Fibroblast of skin of left biceps (primary cell): ENCODE measurements around the gene POLR3C.
"Not testable (repeated sequence)": the region's sequence is repeated elsewhere in the genome, so short reads cannot be mapped to it uniquely, and the experiment has no call there.

Experiments used
- DNase-seq, 2 experiments: peaks; one replicate each; pipeline ENCODE4 v3.0.0-alpha.2; 2013; ENCODE audit warnings: low read depth in 2 of 2

The POLR3C gene

GRCh38 chr1:145818095-145818494, 5.9 kb upstream of the POLR3C start:
- DNase-seq = peak; percentile 49 to 54

- not testable (repeated sequence) for DNase-seq
These were observed 1.1 kb upstream of the POLR3C start for GRCh38 chr1:145822779-145823331.

- no peak for DNase-seq
These were observed 471 bp downstream of the POLR3C start for GRCh38 chr1:145824499-145824842.

DNA sequence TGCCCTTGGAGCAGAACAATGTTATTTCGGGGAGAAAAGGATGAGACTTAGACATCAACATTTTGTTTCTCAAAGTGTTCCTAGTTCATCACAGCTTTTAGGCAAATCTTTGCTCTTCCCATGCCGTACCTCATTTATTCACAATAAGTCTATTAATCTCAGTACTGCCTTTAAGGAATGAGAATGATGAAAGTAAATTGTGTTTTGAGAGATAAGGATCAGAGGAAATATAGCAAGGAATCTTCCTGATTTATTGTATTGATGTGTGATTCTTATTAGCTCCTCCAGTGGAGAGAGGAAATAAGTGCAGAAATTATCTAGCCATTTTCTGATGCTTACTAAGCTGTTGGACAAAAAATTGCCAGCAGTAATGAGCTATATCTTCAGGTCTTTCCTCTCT, 2.0 kb downstream of the POLR3C start:
- no peak for DNase-seq

- DNase-seq = no peak
These were observed 4.0 kb downstream of the POLR3C start for GRCh38 chr1:145827966-145828365.

GRCh38 chr1:145828367-145829026, 4.5 kb downstream of the POLR3C start:
- DNase-seq = no peak

DNA sequence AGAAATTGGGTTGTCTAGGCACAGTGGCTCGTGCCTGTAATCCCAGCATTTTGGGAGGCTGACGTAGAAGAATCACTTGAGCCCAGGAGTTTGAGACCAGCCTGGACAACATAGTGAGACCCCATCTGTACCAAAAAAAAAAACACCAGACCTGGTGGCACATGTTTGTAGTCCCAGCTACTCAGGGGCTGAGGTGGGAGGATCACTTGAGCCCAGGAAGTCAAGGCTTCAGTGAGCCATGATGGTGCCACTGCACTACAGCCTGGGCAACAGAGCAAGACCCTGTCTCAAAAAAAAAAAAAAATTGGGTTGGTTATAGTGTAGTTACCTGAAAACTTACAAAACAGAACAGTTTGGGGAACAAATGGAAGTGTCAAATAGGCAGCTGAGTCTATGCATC, 6.8 kb downstream of the POLR3C start:
- DNase-seq = not testable (repeated sequence)

DNA sequence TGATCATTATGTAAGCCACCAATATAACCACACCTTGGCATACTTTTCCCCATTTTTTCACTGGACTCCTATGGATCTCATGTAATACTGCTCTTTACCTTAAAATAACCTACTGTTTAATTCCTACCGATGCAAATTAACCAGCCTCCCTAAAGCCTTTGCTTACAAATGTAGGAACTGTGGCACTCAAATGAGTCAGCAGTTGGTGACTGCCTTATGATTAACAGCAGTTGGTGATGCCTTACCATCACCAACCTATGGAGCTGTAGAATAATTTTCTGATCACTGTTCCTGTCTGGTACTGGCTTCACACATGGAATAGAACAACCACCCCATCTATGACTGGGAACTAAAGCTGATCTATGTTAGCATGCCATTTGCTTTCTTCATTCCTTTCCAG, 13.7 kb downstream of the POLR3C start:
- DNase-seq = no peak

- DNase-seq = no peak
These were observed 19.0 kb downstream of the POLR3C start for GRCh38 chr1:145843031-145843430.

GRCh38 chr1:145845144-145845513, 21.1 kb downstream of the POLR3C start:
- DNase-seq = no peak

- peak in 1 of 2 experiments; percentile 34 for DNase-seq
These were observed 21.6 kb downstream of the POLR3C start, which contains the start of gene NUDT17 for GRCh38 chr1:145845514-145846161. NUDT17 (plus strand) TSS chr1:145845630; CDS start chr1:145845641, 11 bp downstream.

GRCh38 chr1:145846201-145846612, 22.2 kb downstream of the POLR3C start:
- DNase-seq = no peak

DNA sequence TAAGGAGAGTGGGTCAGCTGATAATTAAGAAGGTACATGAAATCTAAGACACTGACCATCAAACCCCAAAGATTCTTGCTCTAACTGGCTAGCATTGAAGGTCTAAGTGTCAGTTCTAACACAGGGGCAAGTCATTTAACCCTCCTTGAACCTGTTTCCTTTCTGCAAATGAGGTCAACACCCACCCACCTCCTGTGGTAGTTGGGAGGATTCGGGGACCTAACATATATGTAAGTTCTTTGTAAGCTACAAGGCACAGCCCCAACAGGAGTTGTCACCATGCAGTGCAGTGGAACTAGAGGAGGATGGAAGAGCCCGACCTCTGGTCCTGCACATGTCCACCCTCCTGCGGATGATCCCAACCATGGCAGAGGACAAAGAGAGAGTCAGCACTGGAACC, 23.8 kb downstream of the POLR3C start:
- no peak for DNase-seq

DNA sequence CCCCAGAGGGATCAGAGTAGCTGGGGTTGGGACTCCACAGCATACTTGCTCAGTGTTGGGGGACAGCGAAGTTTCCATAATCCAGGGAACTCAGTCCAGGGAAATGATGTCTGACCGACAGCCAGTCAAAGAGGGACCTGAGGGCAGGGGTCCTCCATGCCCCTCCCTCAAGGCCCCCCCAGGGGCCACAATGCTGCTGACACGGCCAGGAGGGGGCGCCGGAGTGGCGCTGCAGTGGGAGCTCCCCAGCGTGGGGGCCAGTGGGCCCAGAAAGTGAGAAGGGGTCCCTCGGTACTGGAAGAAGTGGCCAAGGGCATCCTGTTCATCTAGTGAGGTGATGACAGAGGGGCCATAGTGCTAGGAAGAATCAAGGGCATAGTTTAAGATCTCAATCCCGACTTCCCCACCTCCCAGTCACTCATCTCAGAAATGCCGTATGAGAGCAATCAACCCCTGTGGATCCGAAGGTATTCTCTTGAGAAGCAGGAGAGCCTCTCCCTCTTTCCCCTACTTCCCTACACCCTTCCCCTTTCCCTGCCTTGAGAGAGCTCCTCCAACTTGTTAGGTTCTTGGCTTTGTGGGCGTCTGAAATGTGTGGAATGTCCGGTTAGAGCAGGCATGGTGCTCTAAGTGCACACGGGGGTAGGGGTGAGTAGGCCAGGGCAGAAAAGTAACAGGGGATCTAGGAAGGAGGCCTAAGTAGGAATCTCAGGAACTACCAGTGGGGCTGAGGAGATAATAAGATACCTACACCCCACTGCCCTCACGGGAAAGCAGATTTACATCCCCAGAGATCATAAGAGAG, 25.6 kb downstream of the POLR3C start:
- DNase-seq = peak; percentile 33 to 39

DNA sequence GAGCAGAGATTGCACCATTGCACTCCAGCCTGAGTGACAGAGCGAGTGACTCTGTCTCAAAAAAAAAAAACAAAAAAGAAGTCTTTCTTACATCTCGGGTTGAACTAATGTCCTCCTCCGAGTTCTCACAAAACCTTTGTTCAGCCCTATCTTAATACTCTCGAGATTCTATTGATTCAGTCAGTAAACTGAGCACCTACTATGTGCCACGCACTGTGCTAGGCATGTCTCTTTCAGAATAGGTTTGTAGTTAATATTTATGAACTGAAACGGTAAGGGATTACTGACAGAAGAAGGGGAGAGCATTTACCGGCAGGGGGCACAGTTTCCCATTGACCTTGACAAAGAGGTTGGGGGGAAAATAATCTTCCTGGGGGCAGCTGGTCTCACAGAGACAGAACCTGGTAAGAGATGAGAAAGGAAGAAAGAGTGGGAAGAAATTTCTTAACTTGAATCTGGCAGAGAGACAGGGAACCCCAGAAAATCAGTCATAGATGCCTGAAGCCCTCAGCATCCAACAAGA, 31.5 kb downstream of the POLR3C start:
- DNase-seq = no peak

- no peak for DNase-seq
These were observed 33.2 kb downstream of the POLR3C start for GRCh38 chr1:145857170-145857569.

GRCh38 chr1:145858238-145858900, 34.4 kb downstream of the POLR3C start:
- no peak for DNase-seq

DNA sequence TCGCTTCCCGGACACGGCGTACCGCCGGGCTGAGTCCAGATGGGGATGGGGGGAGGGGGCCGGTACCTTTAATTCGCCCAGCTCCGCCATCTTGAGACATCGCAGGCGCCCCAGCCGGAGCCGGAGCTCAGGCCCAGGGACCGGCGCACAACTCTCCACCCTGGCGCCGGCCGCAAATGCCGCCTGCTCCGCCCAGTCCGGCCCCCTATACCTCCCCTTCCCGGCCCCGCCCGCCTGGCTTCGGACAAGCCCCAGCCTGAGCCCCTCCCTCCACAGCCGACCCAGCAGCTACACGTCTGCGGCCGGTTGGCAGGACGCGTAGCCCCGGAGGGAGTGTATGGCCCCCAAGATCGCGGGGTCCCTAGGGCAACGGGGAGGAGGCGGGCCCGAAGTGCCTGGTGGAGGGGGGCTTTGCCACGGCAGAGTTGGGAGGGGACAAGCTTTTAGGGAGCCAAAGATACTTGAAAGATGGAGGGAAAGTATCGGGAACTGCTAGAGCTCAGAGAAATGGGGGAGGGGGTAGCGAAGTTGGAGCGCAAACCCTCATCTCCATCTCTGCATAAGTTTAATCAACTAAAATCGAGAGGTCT, 35.0 kb downstream of the POLR3C start, which contains the start of gene PIAS3:
Gene PIAS3 (minus strand): TSS at position 181 of the 590 bp plus-strand sequence. CDS start 91 bp downstream, at position 90.
- peak; percentile 80 to 82 for DNase-seq

- peak; percentile 60 to 71 for DNase-seq
These were observed 35.6 kb downstream of the POLR3C start for GRCh38 chr1:145859491-145860023.

- no peak for DNase-seq
These were observed 39.5 kb downstream of the POLR3C start for GRCh38 chr1:145863282-145864018.
